Measurements from ENCODE around the gene KRTAP5-5. TPM values are rescaled to one million over a fixed set of nuclear protein-coding genes. Genes with fewer than 3 reads are reported as not detected.
A peak's percentile ranks its signal among the peaks of the same experiment; 100 is the strongest.
"Not testable (repeated sequence)": the region's sequence is repeated elsewhere in the genome, so short reads cannot be mapped to it uniquely, and the experiment has no call there.

Gene KRTAP5-5
- polyA plus RNA-seq, 4 donors = not detected

GRCh38 chr11:1605923-1606322, 23.7 kb upstream of the KRTAP5-5 start:
- not testable (repeated sequence) for DNase-seq (ENCODE audit: low read depth in 4 of 4, low spot score in 3 of 4)

DNA sequence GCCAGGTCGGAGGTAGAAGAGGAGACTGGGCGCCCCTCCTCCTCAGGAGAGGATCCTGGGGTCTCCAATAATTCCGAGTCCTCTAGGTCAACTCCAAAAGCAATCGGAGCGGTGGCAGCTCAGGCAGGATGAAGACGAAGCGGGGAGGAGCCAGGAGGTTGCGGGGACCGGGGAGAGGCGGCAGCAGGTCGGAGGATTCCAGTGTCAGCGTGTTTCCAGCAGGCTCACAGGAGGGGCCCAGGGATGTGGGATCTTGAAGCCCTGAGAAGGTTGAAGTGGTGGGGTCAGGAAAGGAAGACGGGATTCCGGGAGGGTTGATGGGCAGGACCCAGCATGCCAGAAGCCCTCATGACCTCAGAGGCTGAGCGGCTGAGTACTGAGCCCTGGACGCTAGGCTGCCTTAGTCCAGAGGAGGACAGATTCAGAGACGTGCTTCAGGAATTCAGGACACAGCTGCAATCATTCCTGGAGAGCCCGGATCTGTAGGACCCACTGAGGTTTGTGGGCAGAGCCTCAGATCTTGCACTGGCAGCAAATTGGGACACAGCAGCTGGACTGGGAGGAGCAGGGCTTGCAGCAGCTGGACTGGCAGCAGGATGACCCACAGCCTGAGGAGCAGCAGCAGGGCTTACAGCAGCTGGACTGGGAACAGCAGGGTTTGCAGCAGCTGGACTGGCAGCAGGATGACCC, 22.3 kb upstream of the KRTAP5-5 start:
- DNase-seq (ENCODE audit: low read depth in 4 of 4, low spot score in 3 of 4) = not testable (repeated sequence)

- not testable (repeated sequence) for DNase-seq (ENCODE audit: low read depth in 4 of 4, low spot score in 3 of 4)
Measured at GRCh38 chr11:1607901-1608300, 21.7 kb upstream of the KRTAP5-5 start.

GRCh38 chr11:1608363-1608762, 21.2 kb upstream of the KRTAP5-5 start, which contains the start of gene KRTAP5-3:
Gene KRTAP5-3 (minus strand): TSS chr11:1608463. CDS start chr11:1608385, 78 bp downstream.
- no peak for DNase-seq (ENCODE audit: low read depth in 4 of 4, low spot score in 3 of 4)

DNA sequence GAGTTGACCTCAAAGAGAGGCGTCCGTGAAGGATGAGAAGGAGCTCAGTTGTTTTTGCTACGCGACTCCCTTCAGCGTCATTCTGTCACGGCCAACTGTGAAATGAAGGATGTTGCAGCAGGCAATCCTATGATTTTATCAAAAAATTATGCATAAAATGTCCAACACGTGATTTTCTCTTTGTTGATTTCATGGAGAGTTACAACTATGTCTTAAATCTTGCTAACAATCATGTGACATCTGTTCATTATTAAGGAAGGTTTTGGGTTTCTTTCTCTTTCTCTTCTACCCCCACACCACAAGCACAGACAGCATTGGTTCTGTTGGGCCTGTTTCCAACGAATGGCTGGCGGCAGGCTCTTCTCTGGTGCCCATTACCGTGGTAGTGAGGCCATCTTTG, 11.3 kb upstream of the KRTAP5-5 start:
- no peak for DNase-seq (ENCODE audit: low read depth in 4 of 4, low spot score in 3 of 4)

- DNase-seq (ENCODE audit: low read depth in 4 of 4, low spot score in 3 of 4) = no peak
Measured at GRCh38 chr11:1619449-1619848, 10.1 kb upstream of the KRTAP5-5 start.

DNA sequence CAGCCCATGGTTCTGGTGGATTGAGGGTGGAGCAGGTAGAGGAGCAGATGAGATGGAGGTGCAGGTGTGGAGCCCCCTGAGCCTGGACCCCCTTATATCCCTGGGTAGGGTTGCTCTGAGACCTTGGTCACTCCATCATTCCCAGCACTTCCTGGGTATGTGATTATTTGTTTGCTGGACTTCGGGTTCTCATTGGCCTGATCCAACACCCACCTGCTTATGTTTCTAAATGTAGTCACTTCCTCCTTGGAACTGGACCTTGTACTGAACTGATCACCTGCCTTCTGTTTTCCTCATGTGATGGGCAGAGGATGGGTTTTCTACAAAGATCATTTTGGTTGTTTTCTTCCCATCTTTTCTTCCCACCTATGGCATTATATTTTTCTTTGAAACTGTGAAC, 7.5 kb upstream of the KRTAP5-5 start, which contains the start of gene KRTAP5-4:
TSS of gene KRTAP5-4 (minus strand) at position 53 of the 400 bp plus-strand sequence. CDS start at position 8, 45 bp downstream.
- no peak for DNase-seq (ENCODE audit: low read depth in 4 of 4, low spot score in 3 of 4)

GRCh38 chr11:1623716-1624115, 5.9 kb upstream of the KRTAP5-5 start:
- no peak for DNase-seq (ENCODE audit: low read depth in 4 of 4, low spot score in 3 of 4)

DNA sequence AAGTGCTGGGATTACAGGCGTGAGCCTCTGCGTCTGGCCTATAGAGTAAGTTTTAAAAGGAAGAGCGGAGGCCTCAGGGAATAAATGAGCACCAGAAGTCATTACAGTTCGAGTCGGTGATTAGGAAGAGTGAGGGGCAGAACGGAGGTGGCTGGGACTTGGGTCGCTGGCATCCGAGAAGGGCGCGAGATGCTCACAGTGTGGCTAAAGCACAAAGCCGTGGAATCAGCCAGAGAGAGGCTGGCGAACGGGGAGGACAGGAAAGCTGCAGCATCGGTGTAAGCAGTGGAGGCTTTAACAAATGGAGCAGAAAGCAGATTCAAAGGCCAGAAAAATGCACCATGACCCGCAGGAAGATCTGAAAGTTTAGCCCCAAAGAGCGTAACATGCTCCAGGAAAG, 5.0 kb upstream of the KRTAP5-5 start:
- no peak for DNase-seq (ENCODE audit: low read depth in 4 of 4, low spot score in 3 of 4)

DNA sequence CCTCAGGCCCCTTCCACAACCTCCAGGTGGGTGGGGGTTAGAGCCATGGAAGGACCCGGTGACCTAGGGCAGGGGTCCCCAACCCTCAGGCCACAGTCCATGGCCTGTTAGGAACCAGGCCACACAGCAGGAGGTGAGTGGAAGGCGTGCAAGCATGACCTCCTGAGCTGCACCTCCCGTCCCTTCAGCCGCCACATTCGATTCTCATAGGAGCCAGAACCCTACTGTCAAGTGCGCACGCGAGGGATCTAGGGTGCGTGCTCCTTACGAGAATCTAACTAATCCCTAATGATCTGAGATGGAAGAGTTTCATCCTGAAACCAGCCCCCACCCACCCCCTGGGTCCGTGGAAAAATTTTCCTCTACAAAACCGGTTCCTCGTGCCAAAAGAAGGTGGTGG, 4.0 kb upstream of the KRTAP5-5 start:
- no peak for DNase-seq (ENCODE audit: low read depth in 4 of 4, low spot score in 3 of 4)

DNA sequence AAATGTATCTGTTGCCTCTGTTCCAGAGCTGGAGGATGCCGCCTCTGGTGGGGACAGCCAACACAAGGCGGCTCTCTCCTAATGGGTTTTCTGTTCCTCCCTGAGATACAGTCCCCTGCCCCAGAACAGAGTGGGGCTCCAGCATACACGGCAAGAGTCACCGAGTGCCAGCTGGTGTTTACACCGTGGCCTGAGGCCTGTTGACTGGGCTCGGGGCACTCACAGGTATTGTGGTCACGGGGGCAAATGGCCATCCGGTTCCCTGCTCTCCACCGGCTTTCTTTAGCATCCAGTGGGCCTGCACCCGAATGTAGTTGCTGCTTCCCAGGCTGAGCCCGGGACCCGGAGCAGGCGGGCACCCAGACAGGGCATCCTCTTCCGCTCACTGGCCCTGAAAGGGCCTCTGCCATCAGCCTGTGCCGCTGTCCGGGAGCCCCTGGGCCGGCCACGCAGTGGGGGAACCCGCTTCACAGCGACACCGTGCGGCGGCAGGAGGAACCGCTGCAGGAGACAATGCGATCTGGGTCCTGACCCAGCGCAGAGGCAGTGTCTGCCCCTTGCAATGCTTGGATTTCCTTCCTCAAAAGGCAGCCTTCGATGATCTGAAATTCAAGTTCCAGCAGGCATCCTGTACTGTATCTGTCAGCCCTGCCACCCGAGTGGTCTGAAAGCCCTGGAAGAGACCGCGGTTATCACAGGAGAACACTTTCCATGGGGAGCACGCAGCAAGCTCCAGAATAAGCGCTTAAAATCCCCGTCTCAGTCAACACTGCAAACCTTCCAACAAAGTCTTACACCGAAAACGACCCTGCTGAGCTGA, 859 bp upstream of the KRTAP5-5 start:
- DNase-seq (ENCODE audit: low read depth in 4 of 4, low spot score in 3 of 4) = peak in 1 of 4 donors; percentile 52

DNA sequence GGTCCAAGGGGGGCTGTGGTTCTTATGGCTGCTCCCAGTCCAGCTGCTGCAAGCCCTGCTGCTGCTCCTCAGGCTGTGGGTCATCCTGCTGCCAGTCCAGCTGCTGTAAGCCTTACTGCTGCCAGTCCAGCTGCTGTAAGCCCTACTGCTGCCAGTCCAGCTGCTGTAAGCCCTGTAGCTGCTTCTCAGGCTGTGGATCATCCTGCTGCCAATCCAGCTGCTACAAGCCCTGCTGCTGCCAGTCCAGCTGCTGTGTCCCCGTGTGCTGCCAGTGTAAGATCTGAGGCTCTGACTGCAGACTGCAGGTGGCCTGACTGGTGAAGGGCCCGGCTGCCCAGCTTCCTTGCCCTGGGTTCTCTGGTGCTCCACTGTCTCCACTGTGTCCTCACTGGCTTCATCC, 696 bp downstream of the KRTAP5-5 start:
- DNase-seq (ENCODE audit: low read depth in 4 of 4, low spot score in 3 of 4) = no peak

DNA sequence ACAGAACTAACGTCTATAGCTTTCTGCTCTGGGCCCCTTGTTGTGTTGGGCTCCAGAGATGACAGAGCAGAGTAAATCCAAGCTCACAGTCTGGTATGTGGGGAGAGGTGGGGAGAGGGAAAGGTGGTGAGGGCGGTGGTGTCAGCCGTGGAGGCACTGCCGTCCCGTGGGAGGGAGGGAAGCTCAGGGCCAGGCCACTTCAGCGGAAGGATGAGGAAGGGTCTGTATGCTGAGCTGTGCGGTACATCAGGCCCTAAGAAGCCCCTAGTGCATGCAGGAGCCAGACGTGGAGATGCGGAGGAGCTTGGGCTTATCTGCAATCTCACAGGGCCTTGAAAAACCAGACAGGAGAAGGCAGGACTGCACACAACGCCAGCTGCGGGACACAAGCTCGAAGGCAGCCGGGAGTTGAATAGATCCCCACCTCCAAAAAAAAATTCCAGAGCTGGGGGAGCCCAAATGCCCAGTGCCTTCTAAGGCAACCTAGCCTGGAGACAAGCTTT, 1.5 kb downstream of the KRTAP5-5 start:
- no peak for DNase-seq (ENCODE audit: low read depth in 4 of 4, low spot score in 3 of 4)

DNA sequence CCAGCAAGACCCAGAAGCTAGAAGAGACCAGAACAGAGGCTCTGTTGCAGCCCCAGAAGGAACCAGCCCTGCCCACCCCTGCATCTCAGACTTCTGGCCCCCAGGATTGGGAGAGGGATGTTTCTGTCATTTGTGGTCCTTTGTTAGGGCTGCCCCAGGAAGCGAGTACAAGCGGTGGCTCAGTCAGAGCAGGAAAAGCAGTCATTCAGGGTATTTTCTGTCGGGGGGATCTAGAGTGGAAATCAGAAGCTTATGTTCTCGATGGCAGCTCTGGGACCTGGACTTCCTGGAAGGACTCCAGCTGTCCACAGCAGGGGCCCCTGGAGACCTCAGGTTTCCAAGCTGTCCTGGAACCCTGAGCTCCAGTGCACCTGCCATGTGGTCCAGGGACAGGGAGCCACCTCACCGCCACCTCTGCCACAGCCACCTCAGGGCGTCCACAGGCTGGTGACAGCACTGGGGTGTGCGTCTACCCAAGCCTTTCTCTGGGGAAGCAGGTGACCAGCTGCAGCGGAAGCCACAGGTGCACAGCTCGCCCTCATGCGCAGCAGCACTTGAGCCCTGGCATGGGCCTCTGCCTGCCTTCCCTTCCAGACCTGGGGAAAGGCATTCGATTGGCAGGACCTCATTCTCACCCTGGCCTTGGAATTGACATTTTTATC, 2.6 kb downstream of the KRTAP5-5 start:
- DNase-seq (ENCODE audit: low read depth in 4 of 4, low spot score in 3 of 4) = no peak

- DNase-seq (ENCODE audit: low read depth in 4 of 4, low spot score in 3 of 4) = no peak
Measured at GRCh38 chr11:1633864-1634263, 4.3 kb downstream of the KRTAP5-5 start.

GRCh38 chr11:1636291-1636950, 6.8 kb downstream of the KRTAP5-5 start:
- no peak for DNase-seq (ENCODE audit: low read depth in 4 of 4, low spot score in 3 of 4)

- DNase-seq (ENCODE audit: low read depth in 4 of 4, low spot score in 3 of 4) = no peak
Measured at GRCh38 chr11:1637628-1638027, 8.1 kb downstream of the KRTAP5-5 start.

GRCh38 chr11:1638344-1638743, 8.8 kb downstream of the KRTAP5-5 start:
- no peak for DNase-seq (ENCODE audit: low read depth in 4 of 4, low spot score in 3 of 4)

DNA sequence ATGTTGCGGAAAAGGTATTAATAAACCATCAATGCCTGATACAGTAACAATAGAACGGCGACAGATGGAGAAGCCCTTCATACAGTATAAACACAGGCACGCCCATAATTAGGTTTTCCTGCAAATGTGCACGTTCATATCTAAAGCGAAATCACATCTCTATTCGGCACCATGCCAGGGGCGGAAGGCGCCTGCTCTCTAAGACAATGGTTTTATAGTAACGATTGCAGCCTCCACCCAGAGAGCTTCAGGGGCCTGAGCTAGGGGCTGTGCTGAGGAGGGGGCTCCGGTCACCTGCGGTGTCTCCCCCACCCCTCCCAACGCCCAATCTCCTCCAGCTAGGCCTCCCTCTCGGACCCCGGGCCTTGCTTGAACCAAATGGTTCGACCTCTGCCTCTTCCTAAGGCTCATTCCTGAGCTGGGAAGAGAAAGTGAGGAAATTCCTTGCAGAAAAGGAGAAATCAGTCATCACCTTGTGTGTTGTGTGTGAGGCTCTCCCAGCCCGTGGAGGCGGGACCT, 9.6 kb downstream of the KRTAP5-5 start:
- no peak for DNase-seq (ENCODE audit: low read depth in 4 of 4, low spot score in 3 of 4)

DNA sequence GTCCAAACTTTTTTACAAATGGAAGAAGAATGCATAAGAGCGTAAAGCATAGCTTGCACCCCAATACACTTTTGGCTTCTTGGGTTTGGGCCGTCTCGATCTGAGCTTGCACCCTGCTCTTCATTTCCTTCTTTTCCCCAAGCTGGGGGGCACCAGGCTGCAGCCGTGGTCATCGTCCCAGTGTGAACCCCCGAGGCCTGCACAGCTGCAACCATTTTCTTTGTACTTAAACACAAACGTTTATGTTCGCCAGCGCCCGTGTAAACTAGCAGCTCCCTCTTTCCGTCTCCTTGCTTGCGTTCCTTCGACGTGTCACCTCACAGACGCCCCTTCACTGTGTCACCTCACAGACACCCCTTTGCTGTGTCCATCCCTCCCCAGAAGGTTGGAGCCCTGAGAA, 10.1 kb downstream of the KRTAP5-5 start:
- no peak for DNase-seq (ENCODE audit: low read depth in 4 of 4, low spot score in 3 of 4)
